Stimulated activated CD8-positive, alpha-beta memory T cell treated with anti-CD3 and anti-CD28 coated beads, Interleukin-12 subunit alpha, Interleukin-12 subunit beta, amount 100 ng/mL, for 24 hours (primary cell): Measurements from ENCODE around the gene ERICH4.
"Not testable (repeated sequence)": the region's sequence is repeated elsewhere in the genome, so short reads cannot be mapped to it uniquely, and the experiment has no call there.

ENCODE experiments used
- DNase-seq: peaks from one replicate; pipeline ENCODE4 v3.0.0-alpha.2; 2020; ENCODE audit errors: extremely low read depth

Gene ERICH4

GRCh38 chr19:41442473-41443355, at the start of gene ERICH4:
Gene ERICH4 (plus strand): TSS chr19:41443156. CDS start chr19:41443170, 14 bp downstream.
- DNase-seq = no peak

- DNase-seq = no peak
Observed at GRCh38 chr19:41395355-41395754, 47.6 kb upstream of the ERICH4 start.

GRCh38 chr19:41397086-41398049, 45.6 kb upstream of the ERICH4 start, which contains the start of the genes BCKDHA and EXOSC5:
Gene BCKDHA (plus strand): TSS chr19:41397818. CDS start chr19:41397828, 10 bp downstream.
Gene EXOSC5 (minus strand): TSS chr19:41397359. CDS start chr19:41397328, 31 bp downstream.
- peak; percentile 99 for DNase-seq

- DNase-seq = no peak
Observed at GRCh38 chr19:41398050-41398418, 44.9 kb upstream of the ERICH4 start.

GRCh38 chr19:41398598-41398997, 44.4 kb upstream of the ERICH4 start:
- no peak for DNase-seq

- no peak for DNase-seq
Observed at GRCh38 chr19:41399091-41399490, 43.9 kb upstream of the ERICH4 start.

GRCh38 chr19:41399525-41399924, 43.4 kb upstream of the ERICH4 start:
- no peak for DNase-seq

- DNase-seq = no peak
Observed at GRCh38 chr19:41401483-41401882, 41.5 kb upstream of the ERICH4 start.

GRCh38 chr19:41402010-41402409, 40.9 kb upstream of the ERICH4 start:
- no peak for DNase-seq

GRCh38 chr19:41403181-41403970, 39.6 kb upstream of the ERICH4 start:
- no peak for DNase-seq

- DNase-seq = no peak
Observed at GRCh38 chr19:41405776-41406175, 37.2 kb upstream of the ERICH4 start.

- DNase-seq = no peak
Observed at GRCh38 chr19:41407271-41407670, 35.7 kb upstream of the ERICH4 start.

GRCh38 chr19:41408256-41408655, 34.7 kb upstream of the ERICH4 start:
- no peak for DNase-seq

- DNase-seq = not testable (repeated sequence)
Observed at GRCh38 chr19:41408846-41409245, 34.1 kb upstream of the ERICH4 start.

- no peak for DNase-seq
Observed at GRCh38 chr19:41409288-41409687, 33.7 kb upstream of the ERICH4 start.

- DNase-seq = no peak
Observed at GRCh38 chr19:41410336-41411054, 32.5 kb upstream of the ERICH4 start.

- no peak for DNase-seq
Observed at GRCh38 chr19:41411100-41411967, 31.6 kb upstream of the ERICH4 start.

GRCh38 chr19:41411968-41412265, 31.0 kb upstream of the ERICH4 start:
- no peak for DNase-seq

- DNase-seq = no peak
Observed at GRCh38 chr19:41412953-41413352, 30.0 kb upstream of the ERICH4 start.

GRCh38 chr19:41413947-41414346, 29.0 kb upstream of the ERICH4 start:
- DNase-seq = no peak
